GM18508 (cell line): Measurements from ENCODE around the gene GRIK3.

Experiments
- ATAC-seq: cut with Tn5 transposase; IDR thresholded peaks from one replicate; pipeline ENCODE4 v1.9.1; 2021; ENCODE audit warnings: moderate number of reproducible peaks; ENCODE audit not compliant: insufficient read depth, unreplicated experiment

The GRIK3 gene

DNA sequence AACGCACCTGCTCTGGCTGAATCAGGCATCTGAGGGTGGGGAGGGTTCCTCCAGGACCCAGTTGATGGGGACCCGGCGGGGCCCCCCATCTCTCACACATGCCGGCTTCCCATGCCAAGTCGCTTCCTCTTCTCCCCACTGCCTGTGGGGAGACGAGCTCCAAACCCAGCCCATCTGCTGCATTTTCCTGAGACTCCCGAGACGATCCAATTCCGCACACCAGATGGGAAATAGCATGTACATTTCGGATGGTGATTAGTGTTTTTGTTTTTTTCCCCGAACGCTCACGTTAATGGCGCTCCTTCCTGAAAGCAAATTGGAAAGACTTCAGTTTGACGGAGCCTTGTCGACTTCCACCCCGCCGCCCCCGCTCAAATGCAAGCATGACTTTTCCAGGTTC is 13.2 kb upstream of the GRIK3 start:
- no peak for ATAC-seq

DNA sequence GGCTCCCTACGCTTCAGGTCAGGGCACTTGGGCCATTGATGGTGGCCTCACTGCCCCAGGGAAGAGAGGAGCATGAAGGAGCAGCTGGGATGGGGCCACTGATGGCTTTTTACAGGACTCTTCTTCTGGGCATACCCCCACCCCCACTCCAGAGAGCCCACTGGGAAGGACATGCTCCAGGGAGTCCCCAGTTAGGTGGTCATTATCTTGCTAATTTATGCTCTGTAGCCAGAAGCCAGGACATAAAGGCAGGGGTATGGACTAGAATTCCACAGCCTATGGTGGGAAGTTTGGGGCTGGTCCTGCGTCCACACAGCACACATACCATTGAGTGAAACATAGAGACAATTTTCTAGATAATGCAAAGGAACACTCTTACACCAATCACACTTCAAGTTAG is 8.8 kb upstream of the GRIK3 start:
- ATAC-seq, result no peak

DNA sequence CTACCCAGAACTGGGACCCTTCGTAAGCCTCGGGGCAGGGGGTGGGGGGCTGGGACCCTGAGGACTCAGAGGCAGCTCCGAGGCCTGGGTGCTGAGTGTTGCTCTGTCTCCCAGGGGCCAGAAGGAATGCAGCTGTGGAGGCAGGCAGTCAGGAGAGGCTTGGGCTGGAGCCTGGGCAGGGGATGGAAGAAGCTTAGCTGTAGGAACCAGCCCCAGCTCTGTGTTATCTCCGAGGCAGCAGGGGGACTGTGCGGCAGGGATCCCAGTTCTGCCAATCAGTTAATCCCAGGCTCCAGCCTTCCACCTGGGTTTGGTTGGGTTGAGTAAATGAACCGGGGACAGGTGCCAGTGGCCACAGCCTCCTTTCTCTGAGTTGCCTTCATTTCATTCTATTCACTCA is 8.2 kb upstream of the GRIK3 start:
- ATAC-seq, result no peak

DNA sequence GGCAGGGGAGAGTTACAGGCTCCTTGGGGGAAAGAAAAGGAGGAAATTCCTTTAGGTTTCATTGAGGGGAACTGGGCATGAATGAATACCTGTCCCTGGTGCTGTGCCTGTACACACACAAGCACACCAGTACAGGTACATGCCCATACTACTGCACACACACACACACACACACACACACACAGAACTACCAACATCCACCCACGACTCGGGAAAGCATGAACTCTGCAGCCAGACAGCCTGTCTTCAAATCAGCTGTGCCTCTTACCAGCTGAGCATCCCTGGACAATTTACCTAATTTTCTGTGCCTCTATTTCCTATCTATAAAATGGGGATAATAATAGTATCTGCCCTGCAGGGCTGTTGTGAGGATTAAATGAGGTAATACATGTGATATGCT is 7.2 kb upstream of the GRIK3 start:
- ATAC-seq, result no peak

DNA sequence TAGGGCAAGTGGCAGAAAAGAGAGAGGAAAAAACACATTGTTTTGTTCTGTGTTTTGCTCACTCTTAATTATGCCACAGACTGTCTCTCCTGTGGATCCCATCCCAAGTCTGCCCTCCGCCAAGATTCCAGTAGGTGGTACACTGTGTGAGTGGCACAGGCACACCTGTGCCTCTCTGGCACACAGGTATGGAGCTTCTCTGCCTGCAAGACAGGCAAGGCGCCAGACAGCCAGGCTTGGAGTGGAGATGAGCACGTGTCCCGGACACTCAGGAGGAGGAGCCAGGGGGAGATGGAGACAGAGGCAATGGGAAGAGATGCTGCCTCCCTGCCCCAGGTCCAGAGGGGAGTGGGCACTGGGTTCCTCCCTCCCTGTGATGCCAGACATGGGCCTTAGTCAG is 6.5 kb upstream of the GRIK3 start:
- no peak for ATAC-seq

DNA sequence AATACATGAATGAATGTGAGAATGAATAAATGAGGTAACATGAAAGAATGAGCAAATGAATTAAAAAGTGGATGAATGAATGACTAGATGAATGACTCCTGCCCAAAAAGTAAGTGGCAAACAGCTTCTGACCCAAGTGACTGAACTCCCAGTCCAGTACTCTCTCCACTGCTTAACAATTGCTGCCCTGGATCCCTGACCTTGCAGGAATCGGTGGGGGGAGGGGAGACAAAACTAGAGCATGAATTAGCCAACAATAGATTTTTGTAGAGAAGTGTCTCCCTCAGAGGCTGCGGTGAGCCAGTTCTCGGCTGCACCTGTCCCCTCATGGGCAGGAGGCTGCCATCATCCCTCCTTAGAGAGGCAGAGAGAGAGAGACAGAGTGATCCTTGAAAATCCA is 5.9 kb upstream of the GRIK3 start:
- no peak for ATAC-seq

DNA sequence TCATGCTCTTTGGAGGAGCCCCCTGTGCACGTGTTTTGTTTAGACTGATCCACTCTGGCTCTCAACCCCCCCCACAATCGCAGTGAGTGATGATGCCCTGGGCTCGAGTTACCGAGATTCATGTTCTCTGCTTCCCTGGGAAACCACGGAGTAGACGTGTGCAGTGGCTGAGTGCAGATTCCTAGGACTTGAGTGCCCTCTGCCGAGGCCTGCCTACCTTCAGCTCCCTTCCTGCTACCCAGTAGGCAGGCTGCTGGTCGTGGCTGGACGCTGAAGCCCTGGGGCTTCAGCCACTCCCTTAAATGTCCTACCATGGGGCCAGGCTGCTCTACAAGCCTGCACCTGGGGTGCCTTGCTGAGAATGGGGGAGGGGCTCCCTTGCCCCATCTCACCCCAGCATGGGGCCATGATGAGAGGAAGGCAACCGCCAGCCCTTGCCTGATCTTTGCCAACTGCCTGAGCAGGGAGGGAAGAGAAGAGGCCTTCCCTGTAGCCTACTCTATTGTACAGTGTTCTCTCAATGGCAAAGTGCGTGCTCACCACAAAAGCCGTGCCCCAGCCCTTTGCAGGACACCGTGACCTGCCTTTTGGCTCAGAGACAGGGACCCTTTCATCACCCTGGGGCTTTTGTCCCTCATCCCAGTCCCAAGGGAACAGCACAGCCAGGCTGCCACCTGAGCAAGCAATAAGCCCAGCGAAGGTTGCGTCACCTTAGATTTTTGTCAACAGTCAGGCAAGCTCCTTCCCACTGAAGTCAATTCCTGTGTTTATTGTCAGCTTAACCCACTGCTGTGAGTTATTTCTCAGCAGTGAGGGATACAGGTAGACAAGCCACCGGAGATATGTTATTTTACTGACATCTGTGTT is 4.1 kb upstream of the GRIK3 start:
- ATAC-seq, result no peak

DNA sequence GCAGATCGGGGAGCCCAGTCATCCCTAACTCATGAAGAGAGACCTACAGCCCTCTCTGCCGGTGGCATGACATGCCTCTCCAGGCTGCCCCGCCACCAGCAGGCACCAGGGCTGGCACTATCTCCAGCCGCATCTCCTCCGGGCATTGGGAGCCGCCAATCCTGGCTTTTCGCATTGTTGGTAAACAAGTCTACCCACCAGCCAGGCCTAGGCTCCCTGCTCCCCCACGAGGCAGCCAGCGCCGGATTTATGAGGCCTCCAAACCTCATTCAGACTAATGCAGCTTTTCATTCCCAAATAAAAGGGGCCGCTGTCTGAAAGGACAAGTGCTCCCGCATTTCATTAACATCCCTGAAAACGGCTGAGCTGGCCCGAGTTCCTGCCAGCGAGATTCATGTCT is 3.4 kb upstream of the GRIK3 start:
- ATAC-seq, result no peak

DNA sequence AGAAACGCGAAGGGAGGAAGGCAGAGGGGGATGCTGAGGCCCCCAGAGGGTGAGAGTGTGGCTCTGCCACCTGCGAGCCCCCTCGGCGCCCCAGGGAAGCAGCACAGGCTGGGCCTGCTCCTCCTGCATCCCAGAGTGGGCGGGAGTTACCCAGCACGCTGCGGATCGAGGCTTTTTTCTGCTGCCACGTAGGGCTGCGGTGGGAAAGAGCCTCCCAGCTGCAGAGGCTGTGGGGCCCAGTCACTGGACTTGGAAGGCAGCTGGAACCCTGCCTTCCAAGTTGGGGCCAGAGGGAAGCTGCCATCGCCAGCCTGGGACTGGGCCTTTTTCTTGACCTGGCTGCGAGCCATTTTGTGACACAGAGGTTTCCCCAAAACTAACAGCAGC is 2.3 kb upstream of the GRIK3 start:
- ATAC-seq, result no peak

DNA sequence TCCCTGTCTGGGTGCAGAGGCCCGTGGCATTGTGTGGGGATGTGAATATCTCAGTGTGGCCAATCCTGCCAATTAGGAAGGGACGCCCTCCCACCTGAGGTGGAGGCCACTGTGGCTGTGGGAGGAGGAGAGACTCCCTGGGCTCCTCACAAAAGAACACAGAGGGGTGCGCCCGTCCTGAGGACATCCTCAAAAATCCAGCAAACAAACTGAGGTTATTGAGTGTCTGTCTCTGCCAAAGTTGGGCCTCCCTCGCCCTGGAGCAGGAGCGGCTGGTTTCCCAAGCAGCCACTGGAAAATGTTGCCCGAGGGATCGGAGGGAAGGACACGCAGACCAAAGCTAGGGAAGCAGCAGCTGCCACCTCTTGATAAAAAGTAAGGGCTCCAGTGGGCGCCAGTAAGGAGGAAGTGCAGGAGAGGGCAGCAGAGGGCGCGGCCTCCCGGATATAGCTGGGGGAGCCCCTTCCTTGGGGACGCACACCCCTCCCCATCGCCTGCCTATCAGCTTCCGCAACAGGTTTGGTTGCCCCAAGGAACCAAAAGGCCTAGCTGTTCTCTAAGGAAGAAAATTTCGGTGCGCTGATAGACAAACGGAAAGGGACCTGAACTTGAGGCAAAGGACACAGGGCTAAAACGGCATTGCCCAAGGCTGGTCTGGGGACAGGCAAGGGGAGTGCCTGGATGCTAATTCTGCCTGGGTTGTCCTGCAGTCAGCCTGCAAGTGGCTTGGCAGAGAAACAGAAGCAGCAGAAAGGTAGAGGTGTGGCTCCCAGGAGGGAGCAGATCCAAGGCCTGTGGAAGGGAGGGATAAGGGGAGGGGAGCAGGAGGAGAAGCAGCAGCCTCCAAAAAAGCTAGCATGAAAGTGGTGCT is 1.7 kb upstream of the GRIK3 start:
- ATAC-seq, result no peak

DNA sequence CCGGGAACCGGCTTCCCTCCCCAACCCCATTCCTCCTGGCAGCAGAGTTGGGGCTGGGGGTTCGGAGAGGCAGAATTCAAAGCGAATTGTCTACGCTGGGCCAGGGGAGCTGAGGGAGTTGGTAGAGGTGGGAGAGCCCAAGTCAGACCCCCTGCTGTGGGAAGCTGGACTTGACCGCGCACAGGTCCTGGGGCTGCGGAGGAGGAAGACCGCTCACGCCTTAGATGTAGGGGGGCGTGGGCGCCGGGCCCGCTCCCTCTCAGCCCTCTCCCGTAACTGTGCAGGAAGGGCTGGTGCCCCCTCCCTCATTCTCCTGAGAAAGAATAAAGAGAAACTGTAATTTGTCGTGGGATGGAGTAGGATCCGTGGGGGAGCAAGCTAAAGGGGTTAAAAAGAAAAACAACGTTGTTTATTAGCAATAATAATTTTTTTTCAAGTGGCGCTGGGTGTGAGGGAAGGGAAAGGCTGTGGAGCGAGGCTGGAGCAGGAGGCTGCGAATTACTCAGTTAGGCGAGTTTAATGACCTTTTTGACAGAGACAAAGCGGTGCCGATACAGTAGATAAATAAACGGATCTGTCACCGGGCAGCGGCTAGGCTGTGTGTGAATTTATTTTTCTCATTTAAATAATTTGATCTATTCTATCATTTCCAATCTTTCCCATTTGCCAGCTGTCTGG is 838 bp upstream of the GRIK3 start:
- ATAC-seq, result no peak

DNA sequence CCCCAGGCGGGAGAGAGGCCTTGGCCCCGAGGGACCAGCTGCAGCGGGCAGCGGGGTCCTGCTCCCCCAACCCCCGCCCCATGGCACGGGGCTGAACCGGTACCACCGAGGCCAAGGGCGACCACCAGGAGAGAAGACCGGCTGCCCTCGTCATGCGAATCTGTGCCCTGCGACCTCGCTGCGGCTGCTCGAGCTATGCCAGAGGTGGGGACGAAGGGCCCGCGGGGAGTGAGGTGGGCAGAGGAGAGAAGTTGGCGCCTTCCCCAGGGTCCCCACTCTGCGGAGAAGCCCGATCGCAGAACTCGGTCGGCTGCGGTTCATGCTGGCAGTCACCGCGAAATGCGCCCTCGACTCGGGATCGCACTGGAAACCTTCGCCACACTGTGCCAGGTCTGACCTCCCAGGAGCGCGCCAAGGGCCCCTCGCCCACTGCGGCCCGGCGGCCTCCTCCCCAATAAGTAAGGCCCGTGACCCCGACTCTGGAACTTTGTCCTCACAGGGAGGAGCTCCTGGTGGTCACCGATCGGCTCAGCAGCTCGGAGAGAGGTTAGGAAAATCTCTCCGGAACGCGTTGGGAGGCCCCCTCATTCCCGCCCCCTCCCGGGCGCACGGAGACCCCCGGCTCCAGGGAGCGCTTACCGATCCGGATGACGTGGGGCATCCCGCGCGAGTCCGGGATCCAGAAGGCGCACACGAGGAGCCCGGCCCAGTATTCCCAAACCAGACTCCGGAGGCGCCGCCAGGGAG is 787 bp downstream of the GRIK3 start:
- no peak for ATAC-seq

DNA sequence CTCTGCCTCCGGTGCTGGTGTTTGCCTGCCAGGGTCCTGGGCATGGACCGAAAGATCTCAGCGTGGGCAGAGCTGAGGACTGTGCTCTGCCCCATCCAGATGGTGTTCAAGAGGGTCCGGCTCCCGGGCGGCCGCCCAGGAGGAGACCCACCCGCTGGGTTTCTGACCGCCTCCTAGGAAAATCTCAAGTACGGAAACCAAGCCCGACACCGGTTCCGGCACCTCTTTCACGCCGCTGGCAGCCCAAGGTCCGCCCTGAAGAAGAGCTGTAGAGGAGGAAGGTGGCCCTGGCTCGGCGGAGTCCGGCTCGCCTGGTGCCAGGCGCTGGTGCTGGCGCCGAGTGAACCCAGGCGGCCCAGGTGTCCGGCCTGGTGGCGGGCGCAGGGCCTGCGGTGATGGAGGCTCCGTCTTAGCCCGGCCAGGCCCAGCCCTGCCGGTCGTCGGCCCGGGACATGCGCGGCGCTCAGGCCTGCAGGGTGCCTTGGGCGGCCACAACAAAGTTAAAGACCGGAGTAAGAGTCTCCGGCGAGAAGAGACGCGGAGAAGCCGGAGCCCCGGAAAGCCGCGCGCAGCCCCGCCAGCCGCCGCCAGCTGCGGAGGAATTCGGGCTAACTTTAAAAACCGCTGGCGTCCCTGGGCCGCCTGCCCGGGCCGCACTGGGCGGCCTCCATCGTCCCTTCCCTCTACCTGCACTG is 1.5 kb downstream of the GRIK3 start:
- ATAC-seq, result no peak

DNA sequence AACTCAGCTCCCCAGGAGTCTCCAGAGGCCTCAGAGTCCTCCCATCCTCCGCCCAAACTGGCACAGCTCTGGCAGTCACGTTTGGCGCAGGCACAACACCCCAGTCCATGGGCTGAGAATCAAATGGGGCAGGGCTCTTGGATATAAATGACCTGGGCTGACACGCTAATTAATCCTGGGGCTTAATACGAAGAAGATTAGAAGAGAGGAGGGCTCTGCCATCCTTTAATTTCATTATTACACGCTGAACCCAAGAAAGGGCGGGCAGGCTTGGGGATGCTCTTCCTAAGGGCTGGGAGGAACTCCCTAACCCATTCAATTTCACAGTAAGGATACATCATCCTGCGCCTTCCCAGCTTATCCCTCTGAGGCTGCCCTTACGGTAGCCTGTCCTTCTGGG is 2.4 kb downstream of the GRIK3 start:
- ATAC-seq, result no peak

DNA sequence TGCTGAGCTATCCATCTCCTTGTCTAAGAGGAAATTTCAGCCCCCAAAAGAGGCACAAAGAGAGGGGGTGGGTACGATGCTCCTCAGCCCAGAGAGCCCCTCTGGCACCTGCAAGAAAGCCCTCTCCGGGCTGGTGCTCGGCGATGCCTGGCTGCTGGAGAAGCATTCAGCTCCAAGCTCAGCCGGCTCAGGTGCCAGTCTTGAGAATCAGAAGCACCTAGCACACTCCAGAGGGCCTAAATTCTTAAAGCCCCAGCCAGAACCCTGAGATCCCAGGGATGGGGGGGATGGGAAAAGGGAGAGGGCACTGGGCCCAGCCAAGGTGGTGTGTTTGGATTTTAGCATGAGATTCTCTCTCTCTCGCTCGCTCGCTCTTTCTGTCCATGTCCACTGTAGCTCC is 2.9 kb downstream of the GRIK3 start:
- no peak for ATAC-seq

DNA sequence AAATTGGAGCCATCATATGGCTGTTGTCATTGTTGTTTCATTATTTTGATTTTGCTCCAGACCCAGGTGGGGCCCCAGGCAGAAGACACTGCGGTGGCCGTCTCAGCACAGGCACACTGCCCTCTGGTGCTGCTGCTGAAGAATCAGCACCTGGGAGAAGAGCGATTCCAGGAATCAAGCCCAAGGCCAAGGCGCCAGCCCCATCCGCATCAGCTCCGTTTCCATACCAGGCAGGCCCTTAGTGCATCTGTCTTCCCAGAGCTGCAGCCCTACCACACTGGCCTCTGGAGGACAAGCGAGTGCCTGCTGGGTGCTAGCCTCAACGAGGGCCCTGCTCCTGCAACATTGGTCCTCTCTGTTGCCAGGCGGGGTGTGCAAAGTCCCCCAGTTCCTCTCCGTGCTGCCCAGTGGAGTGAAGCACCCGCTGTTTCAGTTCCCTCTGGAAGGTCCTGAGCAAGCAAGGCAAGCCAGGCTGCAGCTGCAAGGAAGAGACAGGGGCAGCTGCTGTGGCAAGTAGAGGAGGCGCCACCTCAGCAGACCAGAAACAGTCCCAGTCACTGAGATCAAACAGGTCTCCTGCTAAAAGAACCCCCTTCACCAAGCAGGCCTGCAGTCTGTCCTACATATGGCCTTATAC is 5.2 kb downstream of the GRIK3 start:
- no peak for ATAC-seq

DNA sequence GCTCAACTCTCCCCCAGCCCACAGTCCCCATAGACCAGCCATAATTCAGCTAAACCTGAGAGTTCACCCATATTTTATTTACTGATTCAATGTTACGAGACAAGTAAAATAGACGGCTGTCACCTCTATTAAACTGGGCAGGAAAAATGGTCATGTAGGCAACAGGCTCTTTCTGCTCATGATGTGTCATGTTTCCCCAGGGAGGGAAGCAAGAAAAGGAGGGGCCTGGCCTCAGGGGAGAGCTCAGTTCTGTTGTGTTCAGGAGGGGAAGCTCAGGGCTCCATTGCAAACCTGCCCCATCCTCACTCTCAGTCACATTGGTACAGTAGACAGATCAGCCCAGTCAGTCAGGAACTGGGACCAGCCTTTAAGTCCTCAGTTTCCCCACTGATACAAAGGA is 12.8 kb downstream of the GRIK3 start:
- no peak for ATAC-seq

DNA sequence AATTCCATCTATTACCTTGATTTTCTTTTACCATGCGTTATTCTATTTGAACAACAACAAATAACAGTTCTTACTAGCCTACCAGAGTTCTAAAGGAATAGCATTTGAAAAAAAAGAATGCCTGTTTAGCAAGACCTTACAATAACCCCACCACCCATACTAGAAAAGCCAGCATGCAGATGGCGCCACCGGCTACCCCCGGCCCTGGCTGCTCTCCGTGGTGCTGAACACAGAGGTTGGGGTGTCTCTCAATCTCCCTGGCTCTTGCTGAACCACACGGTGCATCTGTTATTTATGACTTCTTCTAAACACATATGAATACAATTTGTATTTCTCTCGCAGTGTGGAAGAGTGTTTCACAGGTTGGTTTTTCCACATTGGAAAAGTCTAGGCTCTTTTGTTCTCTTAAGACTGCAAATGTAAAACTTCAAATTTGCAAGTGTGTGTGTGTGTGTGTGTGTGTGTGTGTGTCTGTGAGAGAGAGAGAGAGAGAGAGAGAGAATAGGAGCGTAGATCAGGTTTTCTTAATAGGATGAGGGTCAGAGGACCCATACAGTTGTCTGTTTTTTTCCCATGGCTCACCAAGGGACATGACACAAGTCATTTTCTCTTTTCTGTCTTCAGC is 13.6 kb downstream of the GRIK3 start:
- no peak for ATAC-seq

DNA sequence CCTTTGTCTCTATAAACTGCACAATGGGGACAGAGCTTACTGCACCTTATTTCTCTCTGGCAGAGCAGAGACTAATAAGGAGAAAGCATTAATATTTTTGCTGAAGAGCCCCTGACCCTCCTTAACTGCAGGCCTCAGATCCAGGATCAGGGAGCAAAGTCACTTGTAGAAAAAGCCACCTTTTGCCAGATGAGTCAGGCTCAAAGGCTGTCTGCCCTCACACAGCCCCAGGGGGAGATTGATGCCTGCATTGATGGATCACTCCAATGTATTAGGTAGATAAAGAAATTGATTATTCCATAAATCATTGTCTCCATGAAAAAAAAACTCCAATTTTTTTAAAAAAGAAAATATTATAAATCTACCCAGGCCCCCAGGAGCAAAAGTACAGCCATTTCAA is 15.8 kb downstream of the GRIK3 start:
- no peak for ATAC-seq
